Measurements from ENCODE around the gene CIB4.

Gene CIB4

DNA sequence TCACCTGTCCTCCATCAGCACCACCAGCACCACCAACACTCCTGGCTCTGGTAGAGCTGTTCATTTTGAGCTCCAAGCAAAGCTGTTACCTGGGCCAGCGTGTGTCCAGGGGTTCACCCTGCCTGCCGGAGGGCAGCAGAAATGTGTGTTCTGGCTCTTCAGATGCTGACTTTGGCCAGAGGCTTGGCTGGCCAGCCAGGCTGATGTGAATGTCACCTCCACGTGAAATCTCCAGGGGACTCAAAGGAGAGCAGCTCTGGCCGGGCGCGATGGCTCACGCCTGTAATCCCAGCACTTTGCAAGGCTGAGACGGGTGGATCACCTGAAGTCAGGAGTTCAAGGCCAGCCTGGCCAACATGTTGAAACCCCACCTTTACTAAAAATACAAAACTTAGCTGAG is 33.5 kb downstream of the CIB4 start:
- no peak for DNase-seq (ENCODE audit: low read depth in 2 of 2)

DNA sequence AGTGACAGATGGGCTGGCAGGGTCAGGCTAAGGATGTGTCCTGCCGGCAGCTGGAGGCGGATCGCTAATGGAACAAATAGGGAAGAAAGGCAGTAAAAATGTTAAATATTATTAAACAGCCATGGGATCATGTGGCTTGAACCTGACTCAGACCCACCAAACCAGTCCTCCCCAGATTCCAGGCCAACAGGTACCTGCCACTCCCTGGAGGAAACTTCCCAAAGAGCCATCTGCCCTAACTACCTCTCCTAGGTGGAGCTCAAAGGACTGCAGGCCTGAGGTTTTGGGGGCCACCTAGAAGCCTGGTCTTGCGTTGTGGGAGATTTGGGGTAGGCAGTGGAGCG is 34.3 kb downstream of the CIB4 start:
- no peak for DNase-seq (ENCODE audit: low read depth in 2 of 2)

DNA sequence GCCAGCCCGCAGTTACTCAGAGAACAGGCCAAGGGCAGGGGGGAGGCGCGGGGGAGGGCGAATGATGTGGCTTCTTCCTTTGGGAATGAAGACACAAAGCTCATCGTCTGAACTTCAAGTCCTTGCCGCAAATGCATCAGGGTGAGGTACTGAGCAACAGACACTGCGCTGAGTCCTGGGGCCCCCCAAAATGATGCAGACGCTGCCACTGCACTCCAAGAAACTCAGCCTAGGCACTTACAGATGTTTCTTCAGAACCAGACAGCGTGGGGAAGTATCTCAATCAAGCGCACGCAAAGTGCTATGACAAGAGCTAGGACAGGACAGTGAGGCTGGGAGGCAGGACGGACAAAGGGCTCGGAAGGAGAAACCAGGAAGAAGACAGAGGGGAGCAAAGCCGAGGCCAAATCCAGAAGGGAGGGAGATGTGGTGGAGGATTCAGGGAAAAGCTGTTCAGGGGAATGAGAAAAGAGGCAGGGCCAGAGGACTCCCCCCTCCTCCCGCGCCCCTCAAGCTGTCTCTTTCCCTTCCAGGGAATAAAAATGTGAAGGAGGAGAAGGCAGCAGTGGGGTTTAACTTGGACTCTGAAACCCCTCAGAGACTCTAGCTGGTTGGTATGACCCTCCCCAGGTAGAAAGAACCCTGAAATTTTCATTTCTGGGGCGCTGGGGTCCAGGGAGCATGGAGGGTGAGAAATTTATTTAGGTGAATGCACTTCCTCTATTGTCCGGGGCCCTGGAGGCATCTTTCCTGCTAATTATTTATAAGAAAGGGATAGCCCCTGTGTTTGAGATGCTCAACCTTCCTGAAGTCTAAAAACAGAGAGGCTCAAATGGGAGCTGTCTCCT is 34.9 kb downstream of the CIB4 start:
- no peak for DNase-seq (ENCODE audit: low read depth in 2 of 2)

- no peak for DNase-seq (ENCODE audit: low read depth in 2 of 2)
Measured at GRCh38 chr2:26605195-26605998, 35.8 kb downstream of the CIB4 start.

GRCh38 chr2:26602575-26602974 is 38.6 kb downstream of the CIB4 start:
- DNase-seq (ENCODE audit: low read depth in 2 of 2) = no peak

DNA sequence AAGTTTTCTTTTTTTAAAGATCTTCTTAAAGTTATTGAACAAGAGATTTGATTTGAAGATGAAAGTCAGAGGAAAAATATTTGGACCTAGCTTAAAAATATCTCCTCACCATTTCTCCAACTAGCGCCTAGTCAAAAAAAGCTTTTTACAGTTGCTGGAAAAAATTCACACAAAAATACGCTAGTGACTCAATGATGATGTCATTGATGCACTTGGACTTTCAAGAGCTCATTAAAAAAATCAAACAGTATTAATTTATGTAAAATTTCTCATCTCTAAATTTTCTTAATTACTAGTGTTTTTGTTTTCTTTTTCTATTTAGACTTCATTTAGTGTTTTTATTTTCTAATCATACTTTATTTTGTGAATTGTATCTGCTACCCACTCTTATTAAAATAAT is 41.8 kb downstream of the CIB4 start:
- no peak for DNase-seq (ENCODE audit: low read depth in 2 of 2)

GRCh38 chr2:26598996-26599373 is 42.2 kb downstream of the CIB4 start:
- no peak for DNase-seq (ENCODE audit: low read depth in 2 of 2)

DNA sequence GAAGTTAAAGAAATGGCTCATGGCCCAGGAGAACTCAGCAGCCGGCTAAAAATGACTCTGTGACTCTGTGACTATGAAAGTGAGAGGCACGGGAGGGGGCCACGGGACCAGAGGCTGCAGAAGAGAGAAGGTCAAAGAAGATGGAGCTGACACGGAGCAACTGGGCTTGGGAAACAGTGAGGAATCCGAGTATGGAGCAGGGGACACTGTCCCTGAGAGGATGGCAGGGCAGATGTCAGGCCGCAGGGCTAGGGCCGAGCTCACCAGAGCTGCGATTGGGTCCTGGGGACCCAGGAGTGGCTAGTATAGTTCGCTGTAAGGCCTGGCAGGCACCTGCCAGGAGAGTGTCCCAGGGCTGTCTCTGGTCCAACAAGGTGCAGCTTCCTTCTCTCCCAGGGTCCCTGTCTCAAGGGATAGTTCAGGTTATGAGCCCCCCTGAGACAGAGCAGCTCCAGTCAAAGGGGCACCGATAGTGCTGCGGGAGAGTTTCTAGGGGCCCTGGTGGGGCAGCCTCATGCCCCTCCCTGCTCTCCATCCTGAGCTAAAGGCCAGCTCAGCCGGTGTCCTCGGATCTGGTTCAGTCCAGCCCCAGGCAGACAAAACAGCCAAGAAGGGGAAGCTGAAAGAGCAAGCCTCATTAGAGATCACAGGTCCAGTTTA is 42.7 kb downstream of the CIB4 start:
- DNase-seq (ENCODE audit: low read depth in 2 of 2) = no peak

DNA sequence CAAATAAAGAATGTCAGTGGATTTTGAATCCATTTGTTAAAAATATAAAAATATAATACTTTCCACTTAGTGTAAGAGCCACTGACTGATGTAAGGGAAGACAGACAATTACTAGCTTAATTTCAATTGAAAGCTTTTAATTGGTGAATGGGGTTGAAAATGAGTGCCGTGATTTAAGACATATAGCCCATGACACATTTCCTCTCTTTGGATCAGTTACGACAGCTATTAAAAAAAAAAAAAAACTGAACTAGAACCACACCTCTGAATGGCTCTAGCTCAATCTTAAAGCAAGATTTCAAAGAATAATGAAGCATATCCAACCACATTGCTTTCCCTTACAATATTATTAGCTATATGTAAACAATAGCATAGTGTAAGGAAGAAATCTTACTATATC is 44.0 kb downstream of the CIB4 start:
- DNase-seq (ENCODE audit: low read depth in 2 of 2) = no peak

GRCh38 chr2:26595146-26595545 is 46.0 kb downstream of the CIB4 start:
- DNase-seq (ENCODE audit: low read depth in 2 of 2) = no peak

- no peak for DNase-seq (ENCODE audit: low read depth in 2 of 2)
Measured at GRCh38 chr2:26591619-26592505, 49.3 kb downstream of the CIB4 start.

DNA sequence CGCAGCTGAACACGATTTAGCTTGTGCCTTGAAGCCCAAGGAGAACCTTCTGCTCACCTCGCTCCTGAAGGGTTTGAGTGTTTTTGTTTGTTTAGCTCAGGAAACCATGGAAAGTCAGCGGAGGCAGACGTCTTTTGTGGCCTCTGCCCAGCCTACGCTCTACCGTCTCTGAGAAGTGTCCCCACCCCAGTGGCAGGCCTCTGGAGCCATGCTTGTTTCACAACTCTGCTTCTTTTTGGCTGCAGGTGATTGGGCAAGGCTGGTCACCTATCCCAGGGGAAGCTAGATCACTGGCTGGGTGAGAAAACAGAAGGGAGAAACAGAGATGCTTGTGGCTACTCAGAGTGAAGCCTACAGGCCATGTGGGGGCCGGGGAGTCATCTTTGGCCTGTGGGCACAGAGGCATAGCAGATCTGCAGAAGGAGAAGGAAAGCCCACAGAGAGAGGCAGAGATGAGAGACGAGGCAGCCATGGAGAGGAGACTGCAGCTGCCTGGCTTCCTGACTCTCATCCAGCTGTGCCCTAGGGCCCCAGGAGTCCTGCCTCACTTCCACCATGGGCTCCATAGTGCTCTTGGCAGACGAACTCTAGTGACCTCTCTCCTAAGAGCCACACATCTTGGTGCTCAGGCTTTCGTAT is 50.1 kb downstream of the CIB4 start:
- DNase-seq (ENCODE audit: low read depth in 2 of 2) = no peak

DNA sequence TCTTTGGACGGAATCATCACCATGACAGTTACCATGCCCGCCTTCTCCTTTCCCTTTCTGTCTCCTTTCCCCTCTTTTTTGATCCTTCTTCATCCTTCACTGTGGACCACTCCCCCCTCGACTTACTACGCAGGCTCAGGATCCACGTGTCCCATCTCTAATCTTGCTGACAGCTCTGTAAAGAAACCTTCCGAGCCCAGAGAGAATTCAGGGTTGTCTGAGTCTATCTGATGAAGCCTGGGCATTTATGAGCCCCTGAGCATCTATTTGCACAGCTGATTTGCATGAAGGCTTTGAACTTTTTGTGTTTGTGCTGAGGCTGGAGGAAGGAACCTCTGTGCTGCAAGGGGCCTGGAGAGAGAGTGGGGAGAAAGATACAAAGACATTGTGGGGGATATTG is 50.7 kb downstream of the CIB4 start:
- DNase-seq (ENCODE audit: low read depth in 2 of 2) = no peak

- no peak for DNase-seq (ENCODE audit: low read depth in 2 of 2)
Measured at GRCh38 chr2:26588576-26588975, 52.6 kb downstream of the CIB4 start.

DNA sequence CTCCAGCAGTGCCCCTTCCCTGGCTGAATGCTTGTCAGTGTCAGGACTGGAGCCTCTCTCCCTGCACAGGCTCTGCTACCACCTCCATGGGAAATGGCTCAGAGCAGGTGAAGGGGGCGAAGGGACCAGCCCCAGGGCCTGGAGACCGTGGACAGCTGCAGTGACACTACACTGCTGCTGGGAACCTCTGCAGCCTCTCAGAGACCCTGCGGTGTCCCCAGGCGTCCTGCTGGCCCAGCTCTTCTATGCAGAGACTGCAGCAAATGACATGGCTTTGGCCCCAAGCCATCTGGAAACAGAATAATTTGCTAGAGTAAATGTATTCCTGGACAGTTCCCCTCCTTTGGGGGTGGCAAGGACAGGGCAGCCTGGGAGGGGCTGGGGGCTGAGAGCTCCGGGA is 53.2 kb downstream of the CIB4 start:
- no peak for DNase-seq (ENCODE audit: low read depth in 2 of 2)

DNA sequence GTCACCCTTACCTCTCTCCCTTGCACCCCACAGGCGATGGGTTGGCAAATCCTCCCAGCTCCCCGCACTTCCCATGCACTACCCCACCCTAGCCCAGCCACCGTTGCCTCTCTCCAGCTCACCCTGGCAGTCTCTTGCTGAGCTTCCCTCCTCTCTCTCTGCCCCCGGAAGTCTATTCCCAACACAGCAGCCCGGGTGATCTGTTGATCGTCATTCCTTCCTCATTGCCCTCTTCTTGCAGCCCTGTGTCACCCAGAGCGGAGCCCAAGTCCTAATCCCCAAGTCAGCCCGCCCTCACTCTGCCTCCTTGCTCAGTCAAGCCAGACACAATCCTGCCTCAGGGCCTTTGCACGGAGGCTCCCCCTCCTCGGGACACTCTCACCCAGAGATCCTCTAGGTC is 55.2 kb downstream of the CIB4 start:
- no peak for DNase-seq (ENCODE audit: low read depth in 2 of 2)

- no peak for DNase-seq (ENCODE audit: low read depth in 2 of 2)
Measured at GRCh38 chr2:26585100-26585499, 56.1 kb downstream of the CIB4 start.

GRCh38 chr2:26584656-26585055 is 56.5 kb downstream of the CIB4 start:
- DNase-seq (ENCODE audit: low read depth in 2 of 2) = no peak

DNA sequence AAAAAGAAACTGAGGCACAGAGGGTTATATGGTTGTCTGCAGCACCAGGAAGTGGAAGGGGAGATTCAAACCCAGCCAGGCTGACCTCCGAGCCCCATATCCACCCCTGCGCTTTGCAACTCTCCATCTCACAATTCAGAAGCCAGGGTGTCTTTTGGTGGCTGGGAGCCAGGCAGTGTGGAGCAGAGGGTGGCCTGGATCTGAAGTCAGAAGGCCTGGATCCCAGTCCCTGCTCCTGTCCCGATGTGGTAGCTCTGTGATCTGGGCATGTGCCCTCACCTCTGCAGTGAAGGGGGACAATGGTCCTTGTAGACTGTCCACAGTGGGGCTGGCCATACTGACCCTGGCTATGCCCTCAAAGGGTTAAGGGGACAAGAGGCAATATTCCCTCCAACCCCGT is 57.0 kb downstream of the CIB4 start:
- no peak for DNase-seq (ENCODE audit: low read depth in 2 of 2)

DNA sequence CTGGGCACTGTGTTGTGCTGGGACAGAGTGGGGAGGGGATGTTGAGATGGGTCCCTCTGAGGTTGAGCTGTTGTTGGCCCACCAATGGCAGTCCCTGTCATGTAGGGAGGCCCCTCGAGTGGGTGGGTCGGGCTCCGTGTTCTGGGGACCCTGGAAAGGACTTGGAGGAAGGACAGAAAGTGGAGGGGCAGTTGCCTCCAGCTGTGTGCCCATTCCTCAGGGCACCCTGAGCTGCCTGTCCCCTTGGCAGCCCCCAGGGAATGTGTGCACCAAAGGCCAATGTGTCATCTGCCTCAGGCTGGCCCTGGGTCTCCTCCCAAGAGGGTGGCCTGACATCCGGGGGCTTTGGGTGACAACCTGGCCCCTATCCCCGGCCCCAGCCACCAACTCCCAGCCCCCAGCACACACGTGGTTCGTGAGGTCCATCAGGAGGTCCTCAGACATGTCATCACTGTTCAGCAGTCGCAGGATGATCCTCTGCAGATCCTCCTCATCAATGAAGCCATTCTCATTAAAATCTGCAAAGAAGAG is 57.7 kb downstream of the CIB4 start:
- DNase-seq (ENCODE audit: low read depth in 2 of 2) = no peak

GRCh38 chr2:26582890-26583289 is 58.3 kb downstream of the CIB4 start:
- DNase-seq (ENCODE audit: low read depth in 2 of 2) = no peak

Data from stimulated activated CD4-positive, alpha-beta T cell treated with anti-CD3 and anti-CD28 coated beads, Interleukin-4, amount 100 ng/mL, for 48 hours (primary cell).